AG08395 (cell line): ENCODE data around the gene MOV10L1.
A peak's percentile ranks its signal among the peaks of the same experiment; 100 is the strongest.

Experiments
- DNase-seq: peaks from one replicate; pipeline ENCODE4 v3.0.0; 2012; ENCODE audit warnings: mixed read lengths, low spot score

Gene MOV10L1

GRCh38 chr22:50176850-50177536 lies 87.2 kb downstream of the MOV10L1 start:
- no peak for DNase-seq

DNA sequence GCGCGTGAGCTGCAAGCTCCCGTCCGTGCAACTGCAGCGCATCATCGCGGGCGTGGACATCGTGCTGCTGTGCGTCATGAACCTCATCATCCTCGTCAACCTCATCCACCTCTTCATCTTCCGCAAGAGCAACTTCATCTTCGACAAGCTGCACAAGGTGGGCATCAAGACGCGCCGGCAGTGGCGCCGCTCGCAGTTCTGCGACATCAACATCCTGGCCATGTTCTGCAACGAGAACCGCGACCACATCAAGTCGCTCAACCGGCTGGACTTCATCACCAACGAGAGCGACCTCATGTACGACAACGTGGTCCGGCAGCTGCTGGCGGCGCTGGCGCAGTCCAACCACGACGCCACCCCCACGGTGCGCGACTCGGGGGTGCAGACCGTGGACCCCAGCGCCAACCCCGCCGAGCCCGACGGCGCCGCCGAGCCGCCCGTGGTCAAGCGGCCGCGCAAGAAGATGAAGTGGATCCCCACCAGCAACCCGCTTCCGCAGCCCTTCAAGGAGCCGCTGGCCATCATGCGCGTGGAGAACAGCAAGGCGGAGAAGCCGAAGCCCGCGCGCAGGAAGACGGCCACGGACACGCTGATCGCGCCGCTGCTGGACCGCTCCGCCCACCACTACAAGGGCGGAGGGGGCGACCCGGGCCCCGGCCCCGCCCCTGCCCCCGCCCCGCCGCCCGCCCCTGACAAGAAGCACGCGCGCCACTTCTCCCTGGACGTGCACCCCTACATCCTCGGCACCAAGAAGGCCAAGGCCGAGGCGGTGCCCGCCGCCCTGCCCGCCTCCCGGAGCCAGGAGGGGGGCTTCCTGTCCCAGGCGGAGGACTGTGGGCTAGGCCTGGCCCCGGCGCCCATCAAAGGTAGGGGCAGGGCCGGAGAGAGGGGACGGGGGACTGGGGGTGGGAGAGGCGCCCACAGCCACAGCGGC lies 88.0 kb downstream of the MOV10L1 start:
- no peak for DNase-seq

GRCh38 chr22:50178471-50178864 lies 88.7 kb downstream of the MOV10L1 start:
- DNase-seq: no peak

DNA sequence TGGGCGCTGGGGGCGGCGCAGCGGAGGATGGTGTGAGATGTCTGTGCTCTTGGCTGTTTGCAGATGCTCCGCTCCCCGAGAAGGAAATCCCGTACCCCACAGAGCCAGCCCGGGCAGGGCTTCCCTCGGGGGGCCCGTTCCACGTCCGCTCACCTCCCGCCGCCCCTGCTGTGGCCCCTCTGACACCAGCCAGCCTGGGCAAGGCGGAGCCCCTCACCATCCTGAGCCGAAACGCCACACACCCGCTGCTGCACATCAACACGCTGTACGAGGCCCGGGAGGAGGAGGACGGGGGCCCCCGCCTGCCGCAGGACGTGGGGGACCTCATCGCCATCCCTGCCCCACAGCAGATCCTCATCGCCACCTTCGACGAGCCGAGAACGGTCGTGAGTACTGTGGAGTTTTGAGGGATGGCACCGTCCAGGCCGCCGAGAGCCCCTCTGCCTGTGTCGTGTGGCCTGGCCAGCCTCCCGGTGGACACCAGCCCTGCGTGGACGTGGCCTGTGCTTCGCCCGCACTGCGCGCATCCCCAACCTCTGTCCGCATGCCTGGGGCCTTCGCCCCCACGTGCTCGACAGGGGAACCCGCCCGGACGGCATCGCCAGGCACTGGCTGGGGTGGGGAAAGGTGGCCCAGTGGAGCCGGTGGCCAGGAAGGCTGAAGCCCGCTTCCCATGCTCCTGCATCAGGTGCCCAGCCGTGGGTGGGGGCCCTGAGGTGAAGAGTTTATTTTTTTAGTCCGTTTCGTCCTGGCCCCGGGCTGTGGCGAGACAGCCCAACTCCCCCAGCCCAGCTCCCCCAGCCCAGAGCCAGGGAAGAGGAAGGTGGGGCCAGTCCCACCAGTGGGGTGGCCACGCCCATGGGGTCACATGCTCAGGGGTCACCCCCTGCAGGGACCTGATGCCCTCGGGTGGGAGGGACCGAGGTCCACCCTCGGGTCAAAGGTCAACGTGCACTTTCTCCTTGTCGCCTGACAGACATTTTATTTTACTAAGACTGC lies 89.4 kb downstream of the MOV10L1 start:
- DNase-seq: no peak

DNA sequence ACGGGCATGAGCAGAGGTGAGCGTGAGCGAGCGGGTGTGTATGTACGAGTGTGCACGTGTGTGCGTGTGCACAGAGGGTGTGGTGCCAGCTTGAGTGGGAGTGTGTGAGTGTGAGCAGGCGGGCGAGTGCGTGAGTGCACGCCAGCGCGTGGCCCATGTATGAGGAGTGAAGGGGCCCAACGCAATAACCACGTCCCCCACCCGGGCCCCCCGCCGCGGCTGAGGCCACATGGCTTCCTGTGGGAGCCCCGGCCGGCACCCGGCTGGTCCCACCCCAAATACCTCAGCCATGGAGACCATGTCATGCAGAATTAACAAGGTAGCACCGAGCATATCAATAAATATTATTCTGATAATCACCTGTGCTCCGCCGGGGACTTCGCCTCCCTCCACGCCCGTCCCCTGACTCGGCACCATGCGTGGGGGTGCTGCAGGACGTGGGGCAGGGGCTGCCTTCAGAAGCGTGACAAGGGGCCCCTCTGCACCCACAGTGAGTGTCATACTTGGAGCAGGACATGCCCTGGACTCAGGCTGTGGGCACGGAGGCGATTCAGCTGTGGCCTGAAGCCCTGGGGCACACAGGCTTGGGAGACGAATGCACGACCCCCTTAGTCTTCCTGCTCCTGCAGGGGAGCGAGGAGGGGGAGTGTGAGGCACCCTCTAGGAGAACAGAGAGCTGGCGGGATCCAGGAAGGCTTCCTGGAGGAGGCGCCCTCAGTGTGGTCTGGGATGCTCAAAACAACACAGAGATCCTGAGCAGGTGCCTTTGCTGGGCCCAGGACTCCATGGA lies 90.3 kb downstream of the MOV10L1 start:
- no peak for DNase-seq

DNA sequence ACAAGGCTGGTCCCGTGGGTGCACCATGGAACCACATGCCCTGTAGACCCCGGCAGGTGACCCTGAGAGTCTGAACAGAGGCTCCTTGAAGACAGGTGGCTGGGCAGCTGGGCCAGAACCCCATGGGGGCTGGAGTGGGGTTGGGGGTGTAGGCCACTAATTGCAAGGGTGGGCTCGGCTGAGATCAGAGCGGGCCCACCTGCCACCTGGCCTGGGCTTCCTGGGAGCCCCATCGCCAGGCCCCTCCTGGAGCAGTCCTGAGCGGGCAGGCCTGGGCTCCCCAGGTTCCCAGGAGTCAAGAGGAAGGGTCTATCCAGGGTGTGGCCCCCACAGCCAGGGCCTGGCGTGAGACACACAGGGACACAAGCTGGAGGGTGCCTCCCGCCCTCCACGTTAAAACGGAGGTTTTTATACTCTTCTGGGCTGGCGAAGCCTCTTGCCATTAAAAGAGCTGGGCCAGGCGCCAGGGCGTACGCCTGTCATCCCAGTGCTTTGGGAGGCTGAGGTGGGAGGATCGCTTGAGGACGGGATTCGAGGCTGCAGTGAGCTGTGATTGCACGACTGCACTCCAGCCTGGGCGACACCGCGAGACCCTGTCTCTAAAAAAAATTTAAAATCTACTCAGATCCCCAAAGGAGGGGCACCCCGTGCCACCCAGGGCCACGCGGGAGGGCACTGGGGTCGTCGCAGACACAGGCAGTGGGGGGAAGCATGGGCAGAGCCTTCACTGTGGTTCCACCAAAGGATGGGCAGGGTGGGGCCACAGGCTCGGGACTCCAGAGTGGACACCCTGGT lies 91.1 kb downstream of the MOV10L1 start:
- DNase-seq: no peak

GRCh38 chr22:50182176-50183081 lies 92.6 kb downstream of the MOV10L1 start:
- DNase-seq: no peak

DNA sequence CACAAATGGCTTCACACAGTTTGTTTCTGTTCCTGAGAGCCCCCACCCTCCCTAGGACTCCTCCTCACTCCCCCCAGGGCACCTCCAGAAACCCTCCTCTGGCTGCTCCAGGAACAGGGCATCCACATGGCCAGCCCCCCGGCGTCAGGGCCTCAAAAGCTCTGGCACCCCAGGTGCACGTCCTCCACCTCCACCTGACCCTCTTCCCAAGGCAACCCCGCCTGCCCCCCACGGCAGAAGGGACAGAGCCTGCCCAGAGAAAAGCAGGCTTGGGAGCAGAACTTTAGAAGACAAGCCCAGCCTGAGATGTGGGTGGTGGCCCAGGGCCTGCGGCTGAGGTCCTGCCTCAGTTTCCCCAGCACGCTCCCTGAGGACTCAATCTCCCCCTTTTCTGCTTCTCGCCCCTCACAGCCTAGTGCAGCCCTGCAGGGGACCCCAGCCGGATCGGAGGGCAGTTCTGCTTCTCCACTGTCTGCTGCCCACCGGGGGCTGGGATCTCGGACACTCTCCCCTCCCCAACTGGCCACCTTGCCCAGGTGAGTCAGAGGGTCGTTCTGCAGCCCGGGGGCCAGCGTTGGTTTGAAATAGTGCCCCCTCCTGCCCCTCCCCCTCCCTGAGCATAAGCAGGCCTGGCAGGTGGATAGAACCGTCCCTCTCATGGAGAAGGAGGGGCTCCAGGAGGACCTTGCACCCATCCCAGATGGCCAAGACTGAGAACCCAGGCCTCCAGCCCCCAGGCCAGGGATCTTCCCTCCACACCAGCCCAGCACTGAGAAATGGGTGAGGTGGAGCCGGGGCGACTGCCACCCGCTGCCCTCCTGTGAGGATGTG lies 93.5 kb downstream of the MOV10L1 start:
- no peak for DNase-seq

DNA sequence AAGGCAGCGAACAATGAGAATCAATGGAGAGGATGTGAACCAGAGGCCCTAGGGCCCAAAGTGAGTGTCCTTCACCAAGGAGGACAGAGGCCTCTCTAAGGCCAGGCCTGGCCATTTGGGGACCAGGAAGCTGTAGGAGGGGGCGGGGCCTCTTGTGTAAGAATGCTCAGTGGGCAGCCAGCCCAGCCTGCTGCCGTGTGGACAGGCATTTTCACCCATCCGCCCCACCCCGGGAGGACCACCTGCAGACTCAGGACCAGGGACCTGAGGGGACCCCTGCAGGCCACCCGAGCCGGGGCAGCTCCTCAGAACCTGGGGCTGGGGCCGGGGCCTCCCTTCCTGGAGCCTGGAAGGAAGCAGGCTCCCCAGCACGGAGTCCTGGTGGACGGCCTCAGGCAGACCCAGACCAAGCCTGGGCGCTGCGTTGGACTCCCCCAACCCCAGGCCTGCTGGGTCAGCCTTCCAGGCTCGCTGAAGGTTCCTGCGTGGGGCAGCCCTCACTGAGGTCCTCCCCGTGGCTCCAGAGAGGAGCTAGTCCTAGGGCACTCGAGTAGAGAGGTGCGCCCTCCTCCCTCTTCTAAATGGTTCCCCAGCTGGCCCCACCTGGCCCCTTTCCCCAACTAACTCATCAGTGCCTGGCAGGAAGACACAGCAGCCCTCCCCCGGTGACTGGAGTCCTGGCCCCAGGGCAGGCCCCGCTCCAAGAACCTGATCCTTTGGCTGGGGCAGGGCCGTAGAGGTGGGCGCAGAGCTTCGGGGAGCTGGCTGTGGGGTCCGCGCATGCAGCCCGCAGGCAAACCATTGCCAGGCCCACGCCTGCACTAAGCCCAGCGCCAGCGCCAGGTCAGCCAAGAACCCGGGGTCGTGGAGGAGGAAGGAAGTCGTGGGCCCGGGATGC lies 94.4 kb downstream of the MOV10L1 start:
- DNase-seq: peak; percentile 67

GRCh38 chr22:50184902-50185374 lies 95.1 kb downstream of the MOV10L1 start:
- no peak for DNase-seq

DNA sequence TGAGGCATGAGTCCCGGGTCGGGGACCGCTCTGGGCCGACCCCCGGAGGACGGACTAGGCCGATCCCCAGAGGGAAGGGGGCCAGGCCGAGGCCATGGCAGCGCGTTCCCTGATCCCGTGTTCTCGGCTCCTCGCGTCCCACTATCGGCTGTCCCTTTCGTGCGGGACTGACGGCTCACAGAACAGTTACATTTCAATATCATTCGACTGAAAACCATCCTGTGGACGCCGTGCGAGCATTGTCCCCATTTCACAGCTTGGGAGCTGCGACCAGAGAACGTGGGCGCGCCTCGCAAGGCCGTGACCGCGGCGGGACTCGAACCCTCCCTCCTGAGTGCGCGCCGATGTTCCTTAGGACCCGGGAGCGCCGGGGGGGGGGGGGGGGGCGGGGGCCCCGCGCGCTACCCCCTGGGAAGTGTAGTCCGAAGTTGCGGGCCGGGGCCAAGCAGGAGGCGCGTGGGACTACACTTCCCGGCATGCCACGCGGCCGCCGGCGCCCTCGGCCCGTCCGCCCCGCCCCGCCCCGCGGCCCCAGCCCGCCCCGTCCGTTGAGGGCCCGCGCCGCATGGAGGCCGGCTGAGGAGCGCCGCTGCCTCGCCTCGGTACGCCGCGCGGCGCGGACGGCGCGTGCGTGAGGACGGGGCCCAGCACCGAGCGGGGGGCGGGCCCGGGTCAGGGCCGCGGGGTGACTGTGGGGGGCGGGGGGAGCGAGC lies 95.7 kb downstream of the MOV10L1 start, which contains the start of gene TRABD:
Gene TRABD (plus strand): TSS at position 539 of the 713 bp plus-strand sequence. CDS start 7,148 bp downstream, outside the sequence.
- peak; percentile 96 for DNase-seq

DNA sequence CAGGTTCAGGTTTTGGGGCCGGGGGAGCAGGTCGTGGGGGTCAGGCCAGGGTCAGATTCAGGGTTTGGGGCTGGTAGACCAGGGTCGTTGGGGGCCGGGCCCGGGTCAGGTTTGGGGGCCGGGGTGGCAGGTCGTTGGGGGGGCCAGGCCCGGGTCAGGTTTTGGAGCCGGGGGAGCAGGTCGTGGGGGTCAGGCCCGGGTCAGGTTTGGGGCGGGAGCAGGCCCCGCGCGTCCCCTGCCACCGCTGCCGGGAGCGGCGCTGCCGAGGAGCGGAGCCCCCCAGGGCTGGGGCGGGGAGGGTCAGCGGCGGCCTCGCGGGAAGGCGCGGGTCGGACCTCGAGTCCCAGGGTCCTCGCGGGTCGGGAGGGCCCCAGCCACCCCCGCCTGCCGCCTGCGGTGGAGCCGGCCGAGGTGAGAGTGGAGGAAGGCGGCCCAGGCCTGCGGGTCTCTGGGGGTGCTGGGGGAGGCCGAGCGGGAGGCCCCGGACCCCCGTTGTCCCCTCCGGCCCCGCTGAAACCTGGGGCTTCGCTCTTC lies 96.4 kb downstream of the MOV10L1 start:
- no peak for DNase-seq

GRCh38 chr22:50186761-50187523 lies 97.1 kb downstream of the MOV10L1 start:
- no peak for DNase-seq

DNA sequence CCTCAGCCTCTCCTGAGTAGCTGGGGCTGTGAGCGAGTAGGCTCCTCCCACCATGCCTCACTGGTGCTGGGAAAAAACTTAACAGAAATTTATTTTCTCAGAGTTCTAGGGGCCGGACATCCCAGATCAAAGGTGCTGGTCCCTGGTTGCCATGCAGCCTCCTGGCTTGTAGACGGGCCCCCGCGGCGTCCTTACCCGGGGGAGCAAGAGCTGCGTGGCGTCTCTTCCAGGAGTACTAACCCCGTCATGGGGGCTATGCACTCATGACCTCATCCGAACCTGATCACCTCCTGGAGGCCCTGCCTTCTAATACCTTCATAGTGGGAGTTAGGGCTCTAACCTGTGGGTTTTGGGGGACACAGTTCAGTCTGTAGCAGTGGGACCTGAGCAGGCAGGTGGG lies 98.5 kb downstream of the MOV10L1 start:
- DNase-seq: no peak

GRCh38 chr22:50189184-50189848 lies 99.5 kb downstream of the MOV10L1 start:
- DNase-seq: no peak
